Mammary epithelial cell (primary cell): Measurements from ENCODE around the gene POLR1D.

ENCODE experiments used
- CTCF ChIP-seq, 2 donors: IDR thresholded peaks in 1 of 2; conservative IDR thresholded peaks in 1 of 2; 2 replicates each; pipeline ENCODE4 v1.5.1; 2011 to 2012; ENCODE audit warnings: inconsistent platforms in 2 of 2, low read length in 2 of 2, mild to moderate bottlenecking in 2 of 2, control low read depth in 1 of 2, low read depth in 1 of 2; ENCODE audit not compliant: insufficient read depth in 1 of 2; ENCODE audit errors: extremely low read depth in 1 of 2
- EZH2 ChIP-seq: IDR thresholded peaks from 2 replicates; pipeline ENCODE4 v1.6.1; 2012; ENCODE audit warnings: low read length, inconsistent platforms, borderline replicate concordance

- TF ChIP-seq CTCF (conservative IDR thresholded peaks at IDR 0.05 in 1 of 2, IDR thresholded peaks at IDR 0.05 in 1 of 2; ENCODE audit: extremely low read depth in 1 of 2, insufficient read depth in 1 of 2, low read depth in 1 of 2, low read length in 2 of 2) (no peak), EZH2 (no peak)
Observed at GRCh38 chr13:27667946-27668345, 46.3 kb downstream of the POLR1D start.
